ENCODE data around the gene JDP2. TPM values are rescaled to one million over a fixed set of nuclear protein-coding genes. Genes with fewer than 3 reads are reported as not detected.

JDP2 gene
- total RNA-seq, 1 experiment from 2014 or later = 22.8 TPM

DNA sequence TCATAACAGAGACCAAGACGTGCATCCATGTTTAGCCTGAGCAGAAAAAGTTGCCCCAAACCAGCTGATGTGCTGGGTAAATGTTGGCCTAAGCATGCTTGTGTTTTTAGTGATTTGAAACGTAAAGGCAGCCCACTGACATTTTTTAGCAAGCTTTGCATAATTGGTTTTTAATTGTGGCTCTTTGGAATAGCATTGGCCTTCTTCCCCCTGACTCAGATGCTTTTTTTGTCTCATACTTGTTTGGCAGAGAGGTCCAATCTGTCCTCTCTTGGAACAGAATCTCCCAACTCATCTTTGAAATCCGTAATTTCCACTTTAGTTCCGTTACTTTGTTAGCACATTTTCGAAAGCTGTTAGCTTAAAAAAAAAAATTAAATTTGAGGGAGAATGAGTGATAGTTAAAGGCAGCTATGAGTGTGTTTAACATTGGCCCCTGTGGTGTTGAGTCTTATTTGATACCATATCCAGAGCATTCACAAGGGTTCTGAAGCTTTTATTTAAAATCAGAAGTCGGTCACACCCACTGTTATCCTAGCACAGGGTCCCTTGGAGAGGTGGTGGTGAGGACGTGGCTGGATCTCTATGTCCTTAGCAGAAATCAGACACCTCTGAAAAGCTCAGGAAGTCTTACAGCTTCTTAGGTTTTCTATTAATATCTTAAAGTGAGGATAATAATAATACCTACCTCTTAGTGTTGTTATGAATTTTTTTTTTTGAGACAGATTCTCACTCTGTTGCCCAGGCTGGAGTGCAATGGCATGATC lies 15.6 kb downstream of the JDP2 start:
- Histone ChIP-seq H3K9me3 (ENCODE audit: control insufficient read depth, low read depth, low read length) (no peaks in the 10 kb centered on the region), H3K4me2 (ENCODE audit: insufficient read depth, insufficient read length, low read length) (no peak overlapping the region), H4K8ac (replicated peaks; ENCODE audit: insufficient read length, low read depth, low read length) (no peak overlapping the region), H3K9ac (ENCODE audit: extremely low read depth, insufficient read length, low read length) (no peak overlapping the region), H3K56ac (ENCODE audit: insufficient read length, low read depth, low read length) (no peak overlapping the region), H2BK20ac (ENCODE audit: low read depth, low read length, poor library complexity, severe bottlenecking) (no peak overlapping the region), H3K14ac (ENCODE audit: insufficient read depth, low read length) (no peak overlapping the region), H3K18ac (ENCODE audit: insufficient read length, low read depth, low read length) (no peak overlapping the region), H2BK5ac (ENCODE audit: insufficient read length, low read length) (no peak overlapping the region), H2BK12ac (ENCODE audit: insufficient read length, low read depth, low read length) (no peak overlapping the region), H3K27ac (ENCODE audit: insufficient read length, low read depth, low read length) (no peak overlapping the region), H3K27me3 (ENCODE audit: insufficient read depth, low read length) (no peaks in the 10 kb centered on the region), H4K20me1 (ENCODE audit: control insufficient read depth, insufficient read depth, insufficient read length) (no peaks in the 10 kb centered on the region), H3K79me2 (ENCODE audit: insufficient read depth, low read length) (no peaks in the 10 kb centered on the region), H2AFZ (ENCODE audit: low read length) (no peak overlapping the region), H3K4ac (ENCODE audit: low read depth, low read length) (no peak overlapping the region), H3K23ac (ENCODE audit: insufficient read length, low read depth, low read length) (no peak overlapping the region), H3K23me2 (ENCODE audit: insufficient read length, low read depth, low read length, poor library complexity, severe bottlenecking) (no peaks in the 10 kb centered on the region), H4K5ac (ENCODE audit: insufficient read length, low read depth, low read length) (no peak overlapping the region), H4K91ac (ENCODE audit: insufficient read length, low read depth, low read length) (no peak overlapping the region), H3K79me1 (ENCODE audit: insufficient read depth, low read depth, low read length, poor library complexity, severe bottlenecking) (no peaks in the 10 kb centered on the region), H2BK15ac (ENCODE audit: low read depth, low read length) (no peak overlapping the region), H2BK120ac (ENCODE audit: low read depth, low read length, poor library complexity, severe bottlenecking) (no peak overlapping the region), H2AK5ac (ENCODE audit: insufficient read length, low read length) (no peak overlapping the region), H3K4me1 (ENCODE audit: insufficient read depth, low read length) (no peaks in the 10 kb centered on the region; the same call in 1 of the 2 replicates), H3T11ph (ENCODE audit: low read length) (no peak overlapping the region)
- TF ChIP-seq CTCF (conservative IDR thresholded peaks at IDR 0.05) = no peak
- H3K4me1 Mint-ChIP-seq = peaks cover 26 to 32% of the 10 kb centered on the region in 2 experiments
- H3K36me3 Mint-ChIP-seq (ENCODE audit: insufficient read depth in 1 of 3, low read depth in 3 of 3) = peaks cover 13 to 40% (median 34%) of the 10 kb centered on the region in 3 experiments
- H3K27me3 Mint-ChIP-seq (ENCODE audit: low read depth) = no peaks in the 10 kb centered on the region
- H3K27ac Mint-ChIP-seq = peak overlapping the region in 1 of 3 experiments; percentile 74; a peak in 1 of 7 replicates
- DNase-seq = no peak
- no peaks in the 10 kb centered on the region for H3K9me3 Mint-ChIP-seq
- no CpG with 5 or more reads among the region's 7 CpGs for WGBS (ENCODE audit: extremely low coverage, insufficient read length, low lambda C conversion rate)
- no peak overlapping the region for H3K4me3 Mint-ChIP-seq
